NT2/D1 (cell line): ENCODE data around the gene GLUL.

Source experiments
- DNase-seq: peaks from one replicate; pipeline ENCODE4 v3.0.0-alpha.2; 2011; ENCODE audit warnings: low read depth, low spot score
- H3K27me3 ChIP-seq: 2 replicates; pipeline ENCODE4 v1.6.0; 2011; ENCODE audit warnings: mild to moderate bottlenecking; ENCODE audit not compliant: insufficient read length, insufficient read depth
- H3K36me3 ChIP-seq: 2 replicates; pipeline ENCODE4 v1.6.1; 2011; ENCODE audit warnings: mild to moderate bottlenecking, low read length, mixed read lengths; ENCODE audit not compliant: insufficient read depth, insufficient read length
- H3K4me1 ChIP-seq: 2 replicates; pipeline ENCODE4 v1.5.1; 2011; ENCODE audit not compliant: insufficient read depth, insufficient read length
- H3K4me3 ChIP-seq: 2 replicates; pipeline ENCODE4 v1.5.1; 2011; ENCODE audit warnings: low read depth; ENCODE audit not compliant: insufficient read length
- H3K9ac ChIP-seq: 2 replicates; pipeline ENCODE4 v1.6.0; 2011; ENCODE audit warnings: low read depth; ENCODE audit not compliant: insufficient read length
- H3K9me3 ChIP-seq: 2 replicates; pipeline ENCODE4 v1.5.1; 2011; ENCODE audit warnings: mild to moderate bottlenecking, low read length; ENCODE audit not compliant: insufficient read depth
- SUZ12 ChIP-seq: IDR thresholded peaks from 2 replicates; pipeline ENCODE4 v1.6.1; 2011; ENCODE audit not compliant: insufficient read length, insufficient read depth; ENCODE audit errors: extremely low read depth
- YY1 ChIP-seq: IDR thresholded peaks from 2 replicates; pipeline ENCODE4 v1.6.1; 2011; ENCODE audit not compliant: insufficient read length, insufficient read depth
- ZNF274 ChIP-seq: IDR thresholded peaks from 2 replicates; pipeline ENCODE4 v1.6.1; 2011; ENCODE audit warnings: mild to moderate bottlenecking, low read depth, low read length

The GLUL gene

DNA sequence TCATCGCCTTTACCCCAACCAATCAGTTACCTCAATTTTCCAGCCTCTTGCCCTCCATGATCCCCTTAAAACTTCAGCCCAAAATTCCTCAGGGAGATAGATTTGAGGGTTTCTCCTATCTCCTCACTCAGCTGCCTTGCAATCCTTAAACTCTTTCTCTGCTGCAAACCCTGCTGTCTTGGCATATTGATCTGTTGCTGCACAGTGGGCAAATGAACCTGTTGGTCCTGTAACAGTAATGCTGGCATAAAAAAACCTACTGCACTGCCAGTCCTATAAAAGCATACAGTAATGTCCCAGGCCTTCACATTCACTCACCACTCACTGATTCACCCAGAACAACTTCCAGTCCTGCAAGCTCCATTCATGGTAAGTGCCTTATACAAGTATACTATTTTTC is 14.0 kb upstream of the GLUL start:
- Histone ChIP-seq H3K4me1 (peaks cover 3% of the 10 kb centered on the region), H3K27me3 (no peaks in the 10 kb centered on the region), H3K36me3 (no peaks in the 10 kb centered on the region), H3K9ac (no peak overlapping the region), H3K4me3 (no peak overlapping the region), H3K9me3 (peaks cover 17% of the 10 kb centered on the region)
- no peak for DNase-seq
- TF ChIP-seq YY1: no peak
- no peak for TF ChIP-seq ZNF274
- no peak for TF ChIP-seq SUZ12

DNA sequence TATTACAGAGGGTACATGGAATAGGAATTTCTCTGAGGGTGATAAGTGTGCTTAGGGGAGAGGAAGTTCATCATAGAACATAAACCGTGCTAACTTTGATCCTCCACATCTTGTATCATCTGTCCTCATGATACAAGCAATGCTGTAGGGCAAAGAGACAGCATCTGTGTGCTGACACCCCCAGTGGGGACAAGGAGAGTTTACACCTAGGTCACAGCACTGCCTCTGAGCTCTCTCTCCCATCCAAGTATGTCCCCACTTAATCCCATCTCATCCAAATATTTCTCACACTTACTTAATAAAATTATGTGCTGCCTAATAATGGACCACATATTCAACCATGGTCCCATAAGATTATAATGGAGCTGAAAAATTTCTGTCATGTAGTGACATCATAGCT is 13.2 kb upstream of the GLUL start:
- DNase-seq: no peak
- Histone ChIP-seq H3K9ac (no peak overlapping the region), H3K36me3 (no peaks in the 10 kb centered on the region), H3K9me3 (peaks cover 17% of the 10 kb centered on the region), H3K27me3 (no peaks in the 10 kb centered on the region), H3K4me3 (no peak overlapping the region), H3K4me1 (peaks cover 3% of the 10 kb centered on the region)
- no peak for TF ChIP-seq ZNF274
- TF ChIP-seq SUZ12: no peak

DNA sequence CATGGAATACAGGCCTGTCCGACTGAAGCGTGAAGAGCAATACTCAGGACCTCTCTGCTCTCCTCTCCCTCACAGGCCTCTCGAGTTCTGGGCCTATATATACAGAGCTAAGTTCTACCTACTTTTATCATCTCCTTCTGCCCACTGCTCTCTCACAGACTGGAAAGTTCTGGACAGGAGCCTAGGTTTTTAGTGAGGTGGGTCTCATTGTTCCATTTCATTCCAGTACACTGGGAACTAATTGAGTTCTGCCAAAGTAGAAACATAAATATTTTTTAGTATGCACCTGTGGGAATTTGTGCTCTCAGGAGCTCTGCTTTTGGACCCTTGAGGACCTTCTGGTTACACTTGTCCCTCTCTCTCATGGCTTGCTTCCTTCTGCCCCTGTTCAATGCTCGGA is 9.0 kb upstream of the GLUL start, which contains the start of gene TEDDM1:
Gene TEDDM1, minus strand, starts transcription at position 101 of the 400 bp plus-strand sequence. CDS start 182 bp downstream, outside the sequence.
- Histone ChIP-seq H3K4me1 (no peaks in the 10 kb centered on the region), H3K9ac (no peak within 1 kb of the TSS), H3K4me3 (no peak within 1 kb of the TSS), H3K9me3 (peaks cover 7% of the 10 kb centered on the region), H3K36me3 (no peaks in the 10 kb centered on the region), H3K27me3 (no peaks in the 10 kb centered on the region)
- DNase-seq: no peak
- TF ChIP-seq YY1 (no peak), SUZ12 (no peak), ZNF274 (no peak)

DNA sequence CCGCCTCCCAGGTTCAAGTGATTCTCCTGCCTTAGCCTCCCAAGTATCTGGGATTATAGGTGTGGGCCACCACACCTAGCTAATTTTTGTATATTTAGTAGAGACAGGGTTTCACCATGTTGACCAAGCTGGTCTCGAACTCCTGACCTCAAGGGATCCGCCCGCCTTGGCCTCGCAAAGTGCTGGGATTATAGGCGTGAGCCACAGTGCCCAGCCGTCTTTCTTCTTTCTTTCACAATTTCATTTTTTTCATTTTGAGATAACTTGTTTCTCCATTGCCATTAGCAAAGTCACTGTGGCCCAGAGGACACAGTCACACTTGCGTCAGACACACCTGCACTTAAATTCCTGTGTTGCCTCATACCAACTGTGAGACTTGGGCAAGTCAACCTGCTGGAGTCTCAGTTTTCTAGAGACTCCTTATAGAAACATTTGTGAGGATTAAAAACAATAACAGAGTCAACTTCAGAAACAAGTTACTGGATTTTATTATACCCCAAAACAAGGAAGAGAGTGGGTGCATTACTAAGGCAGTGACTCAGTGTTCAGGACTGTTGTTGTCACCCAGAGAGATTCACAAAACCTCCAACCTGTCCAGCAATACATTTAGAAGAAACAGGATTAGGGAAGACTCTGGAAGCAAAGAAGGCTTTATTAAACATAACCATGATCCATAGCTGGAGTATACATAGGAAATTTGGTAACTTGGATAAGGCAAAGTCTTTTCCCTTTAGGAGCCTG is 6.2 kb upstream of the GLUL start:
- peaks cover 5% of the 10 kb centered on the region for H3K27me3 ChIP-seq
- TF ChIP-seq SUZ12 (no peak), ZNF274 (no peak), YY1 (no peak)
- no peaks in the 10 kb centered on the region for H3K36me3 ChIP-seq
- no peaks in the 10 kb centered on the region for H3K4me1 ChIP-seq
- DNase-seq: no peak
- H3K9ac ChIP-seq: no peak overlapping the region
- H3K4me3 ChIP-seq: no peak overlapping the region
- H3K9me3 ChIP-seq: no peaks in the 10 kb centered on the region

DNA sequence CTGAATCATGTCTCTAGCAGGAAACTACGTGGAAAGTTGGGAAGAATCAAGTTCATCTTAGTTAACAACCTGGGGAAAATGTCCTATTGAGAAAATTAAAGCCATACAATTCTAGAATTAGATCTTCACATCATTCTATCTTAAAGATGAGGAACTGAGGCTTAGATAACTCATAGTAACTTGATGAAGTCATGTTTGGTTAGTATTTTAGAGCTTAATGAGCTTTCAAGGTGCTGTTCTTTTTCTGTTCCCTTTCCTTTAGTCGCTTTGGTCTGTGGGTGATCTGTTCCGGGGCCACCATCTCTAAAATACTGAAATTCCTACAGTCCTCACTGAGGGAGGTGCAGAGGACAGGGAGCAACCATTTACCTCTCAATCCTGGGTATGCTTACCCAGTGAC is 4.3 kb upstream of the GLUL start:
- no peak overlapping the region for H3K9ac ChIP-seq
- no peak overlapping the region for H3K4me3 ChIP-seq
- TF ChIP-seq YY1: no peak
- no peak for TF ChIP-seq SUZ12
- no peak for TF ChIP-seq ZNF274
- peaks cover 2% of the 10 kb centered on the region for H3K4me1 ChIP-seq
- peaks cover 5% of the 10 kb centered on the region for H3K27me3 ChIP-seq
- no peak for DNase-seq
- H3K9me3 ChIP-seq: no peaks in the 10 kb centered on the region
- H3K36me3 ChIP-seq: no peaks in the 10 kb centered on the region

DNA sequence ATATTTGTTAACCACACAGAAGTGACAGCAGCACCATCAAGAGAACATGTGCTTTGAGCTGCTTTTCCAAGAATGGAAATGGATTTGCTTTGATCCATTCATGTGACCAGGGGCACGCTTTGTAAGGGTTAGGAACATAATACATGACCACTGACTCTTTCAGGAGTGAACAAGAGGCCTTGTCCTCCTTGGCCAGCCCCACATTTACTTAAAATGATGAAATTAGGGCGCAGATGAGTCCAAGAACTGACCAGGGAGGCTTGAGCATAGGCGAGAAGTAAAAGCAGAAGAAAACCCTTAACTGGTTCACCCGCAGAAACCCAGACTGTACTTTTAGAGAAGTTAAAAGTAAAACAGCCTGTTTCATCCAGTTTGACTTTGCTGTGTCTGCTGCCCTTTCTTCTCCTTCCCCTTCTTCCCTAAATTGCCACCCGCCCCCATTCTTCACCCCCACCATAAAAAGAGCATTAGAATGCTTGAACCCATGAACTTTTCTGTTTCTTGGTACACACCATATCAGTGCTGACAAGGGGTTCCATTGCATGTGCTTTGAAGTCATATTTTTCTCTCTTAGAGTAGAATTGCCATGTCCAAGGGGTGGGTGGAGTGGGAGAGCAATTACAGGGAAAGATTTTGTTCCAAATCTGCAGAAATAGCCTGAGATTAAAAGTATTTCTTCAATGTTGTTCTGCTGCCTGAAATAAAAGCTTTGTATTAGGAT is 2.6 kb upstream of the GLUL start:
- peaks cover 2% of the 10 kb centered on the region for H3K4me1 ChIP-seq
- peaks cover 15% of the 10 kb centered on the region for H3K36me3 ChIP-seq
- H3K4me3 ChIP-seq: no peak overlapping the region
- no peaks in the 10 kb centered on the region for H3K9me3 ChIP-seq
- no peak for DNase-seq
- H3K9ac ChIP-seq: no peak overlapping the region
- no peak for TF ChIP-seq YY1
- TF ChIP-seq SUZ12: no peak
- TF ChIP-seq ZNF274: no peak
- peaks cover 5% of the 10 kb centered on the region for H3K27me3 ChIP-seq
